K562 (cell line): ENCODE measurements around the gene MKNK1. TPM values are rescaled to one million over a fixed set of nuclear protein-coding genes. Genes with fewer than 3 reads are reported as not detected.

Source experiments
- ATAC-seq: fragments of 200-7000 bp; cut with Tn5 transposase; 3 replicates; pipeline ENCODE4 v1.9.1; 2020; ENCODE audit warnings: moderate library complexity
- BruUV-seq: library from RNA; stranded (reverse); fragments of 400-500 nt; replicated peaks from 2 replicates; lab custom pipeline; 2021; lab: Mats Ljungman, UMichigan
- CTCF ChIA-PET: fragments of 300-600 bp; formaldehyde crosslinking; extraction: SDS; loops from one replicate; lab custom pipeline; 2021; ENCODE audit warnings: low intra/inter-chr PET ratio; lab: Yijun Ruan, JAX
- POLR2A ChIA-PET: fragments of 300-600, 350-650 bp; sonication (Branson Sonifier 250); formaldehyde crosslinking; extraction: SDS; loops from one replicate; lab custom pipeline; 2021; ENCODE audit warnings: antibody characterized with exemption, inconsistent platforms; lab: Yijun Ruan, JAX
- DNase-seq, 4 experiments: peaks; one replicate each; pipeline versions ENCODE4 v3.0.0 to v3.0.0-alpha.2; 2011 to 2018; ENCODE audit warnings: low spot score in 3 of 4, mixed read lengths in 3 of 4; ENCODE audit errors: extremely low read depth in 1 of 4
- FAIRE-seq: peaks from 2 replicates; lab custom pipeline; 2011; peaks lifted over from hg19 to GRCh38; lab: Jason Lieb, UNC
- H2AFZ ChIP-seq: 2 replicates; pipeline ENCODE4 v1.6.0; 2011; ENCODE audit warnings: low read depth, low read length, control low read depth, inconsistent platforms
- H3K27ac ChIP-seq: fragments of 200-600 bp; 3 replicates; pipeline ENCODE4 v1.8.0; 2011; ENCODE audit warnings: low read depth, mild to moderate bottlenecking, control low read depth, inconsistent platforms, low read length, moderate library complexity, mixed read lengths; ENCODE audit errors: extremely low read depth
- H3K27me3 ChIP-seq, 2 experiments: fragments of 300-600 bp in 1 of 2; 2 replicates in 1 of 2; 3 replicates in 1 of 2; pipeline versions ENCODE4 v1.6.0 to v1.8.0; 2011; ENCODE audit warnings: inconsistent platforms in 2 of 2, low read length in 2 of 2, mild to moderate bottlenecking in 1 of 2, mixed read lengths in 1 of 2, moderate library complexity in 1 of 2; ENCODE audit not compliant: control insufficient read depth in 2 of 2, insufficient read depth in 2 of 2
- H3K36me3 ChIP-seq: fragments of 300-600 bp; 3 replicates; pipeline ENCODE4 v1.8.0; 2011; ENCODE audit warnings: mild to moderate bottlenecking, low read length, inconsistent platforms; ENCODE audit not compliant: control insufficient read depth, insufficient read depth
- H3K4me1 ChIP-seq, 2 experiments: fragments of 200-600 bp in 1 of 2; replicated peaks in 1 of 2; 2 replicates in 1 of 2; 3 replicates in 1 of 2; pipeline versions ENCODE4 v1.5.1 to v1.8.0; 2011; ENCODE audit warnings: inconsistent platforms in 2 of 2, low read length in 2 of 2, mild to moderate bottlenecking in 1 of 2, mixed read lengths in 1 of 2, moderate library complexity in 1 of 2; ENCODE audit not compliant: control insufficient read depth in 2 of 2, insufficient read depth in 2 of 2
- H3K4me2 ChIP-seq: 2 replicates; pipeline ENCODE4 v1.6.1; 2011; ENCODE audit warnings: low read length, control low read depth, inconsistent platforms, mixed read lengths; ENCODE audit not compliant: insufficient read depth
- H3K4me3 ChIP-seq: fragments of 200-600 bp; sonication (generic), shearing (Covaris generic); 2 replicates; pipeline ENCODE4 v1.5.1; 2016; ENCODE audit warnings: control low read depth, inconsistent platforms
- H3K79me2 ChIP-seq: fragments of 200-600 bp; 3 replicates; pipeline ENCODE4 v1.8.0; 2011; ENCODE audit warnings: low read length, inconsistent platforms; ENCODE audit not compliant: control insufficient read depth, insufficient read depth
- H3K9ac ChIP-seq, 2 experiments: 2 replicates each; pipeline versions ENCODE4 v1.6.0 to v1.6.1; 2011; ENCODE audit warnings: low read depth in 2 of 2, low read length in 2 of 2, control low read depth in 1 of 2, inconsistent platforms in 1 of 2, mild to moderate bottlenecking in 1 of 2, mixed read lengths in 1 of 2; ENCODE audit not compliant: insufficient read depth in 1 of 2
- H3K9me1 ChIP-seq: one replicate; pipeline ENCODE4 v1.6.0; 2011; ENCODE audit warnings: inconsistent platforms, mild to moderate bottlenecking, low read length, moderate library complexity; ENCODE audit not compliant: control insufficient read depth, insufficient read depth
- H3K9me3 ChIP-seq: replicated peaks from 2 replicates; pipeline ENCODE4 v1.5.1; 2011; ENCODE audit warnings: low read depth, low read length, inconsistent platforms; ENCODE audit not compliant: control insufficient read depth, insufficient read depth
- H4K20me1 ChIP-seq: replicated peaks from 2 replicates; pipeline ENCODE4 v1.6.1; 2011; ENCODE audit warnings: low read length, inconsistent platforms, mixed read lengths; ENCODE audit not compliant: control insufficient read depth, insufficient read depth
- HNRNPH1 ChIP-seq: fragments of 200-400 bp; formaldehyde crosslinking; optimal IDR thresholded peaks from 2 replicates; pipeline ENCODE3; 2017; ENCODE audit warnings: low read depth, mild to moderate bottlenecking, low read length, moderate library complexity
- MECOM ChIP-seq: fragments of 250-450 bp; sonication (Bioruptor Pico); IDR thresholded peaks from 2 replicates; pipeline ENCODE4 v1.8.0; 2022; ENCODE audit warnings: inconsistent platforms
- NFE2 ChIP-seq: IDR thresholded peaks from 2 replicates; pipeline ENCODE4 v1.6.1; 2014; ENCODE audit warnings: antibody characterized with exemption, low read depth
- NFXL1 ChIP-seq: fragments of 450-650 bp; formaldehyde crosslinking; IDR thresholded peaks from 2 replicates; pipeline ENCODE4 v1.4.0; 2021; ENCODE audit warnings: mild to moderate bottlenecking
- SETDB1 ChIP-seq: IDR thresholded peaks from one replicate; pipeline ENCODE4 v1.6.1; 2012; ENCODE audit warnings: low read length, control low read depth, inconsistent platforms
- TGIF2 ChIP-seq: sonication (generic); formaldehyde crosslinking; IDR thresholded peaks from 2 replicates; pipeline ENCODE4 v1.8.1; 2022; ENCODE audit warnings: mild to moderate bottlenecking, missing genetic modification reagents, moderate library complexity
- WGBS: fragments of 100-300 bp; shearing (Covaris generic); methylation state at CpG from one replicate; pipeline ENCODE4 v1.1.6; 2016; ENCODE audit warnings: low coverage, mixed read lengths; ENCODE audit not compliant: insufficient coverage; ENCODE audit errors: missing lambda C conversion rate; 5-methylcytosine and 5-hydroxymethylcytosine counted together
- in situ Hi-C: fragments of 300-500 bp; cut with MboI; formaldehyde crosslinking; loops from 4 replicates; pipeline ENCODE4 v1.15.0; 2018; ENCODE audit warnings: inconsistent platforms, mixed read lengths
- intact Hi-C: fragments of 100-400 bp; cut with micrococcal nuclease; formaldehyde crosslinking; loops from 2 replicates; pipeline ENCODE4 v1.14.2; 2022
- polyA plus RNA-seq, 8 experiments: library from polyadenylated mRNA; depleted of rRNA in 4 of 8; stranded (reverse) in 5 of 8; unstranded in 3 of 8; fragments of >200 nt; fragmentation: Nextera tagmentation in 2 of 8; fragmentation: Illumina TruSeq in 1 of 8; extraction: Ambion mirVana in 2 of 8; extraction: Trizol in 1 of 8; gene quantifications; 2 replicates each; pipeline versions ENCODE4 v1.2.1 to v1.2.3, GENCODE V29; 2011 to 2014; ENCODE audit warnings: inconsistent platforms in 1 of 8, missing spikeins in 1 of 8
- total RNA-seq, 7 experiments: library from RNA; depleted of rRNA in 6 of 7; stranded (reverse); fragments of >200 nt in 6 of 7; fragmentation: Illumina TruSeq in 2 of 7; extraction: Trizol in 2 of 7; gene quantifications; 2 replicates each; pipeline versions ENCODE4 v1.2.1 to v1.2.3, GENCODE V29; 2011 to 2021; ENCODE audit warnings: low replicate concordance in 1 of 7

The MKNK1 gene
- total and polyA plus RNA-seq, 9 of the 15 experiments (the other 6 are each of a cell fraction or from before 2014, with no cell fraction given): 27.7 to 51.3 (median 43.7) TPM

GRCh38 chr1:46611691-46612221, 7.7 kb upstream of the MKNK1 start:
- in situ Hi-C loops: no loop called here
- 55% methylated on average over 7 of the region's 7 CpGs for WGBS
- no TSS peak for BruUV-seq
- H3K9me1 ChIP-seq: peaks cover 3% of the 10 kb centered on the region
- FAIRE-seq: no peak
- no peak overlapping the region for H3K4me3 ChIP-seq
- ChIA-PET POLR2A (no interaction called here), CTCF (no interaction called here)
- H3K9ac ChIP-seq: peak overlapping the region in 1 of 2 experiments; percentile 67; a peak in 2 of 4 replicates
- H2AFZ ChIP-seq: no peak overlapping the region
- H3K79me2 ChIP-seq: peaks cover 4% of the 10 kb centered on the region; the same call in 2 of the 3 replicates
- H3K9me3 ChIP-seq: no peaks in the 10 kb centered on the region
- H3K27ac ChIP-seq: no peak overlapping the region
- TF ChIP-seq NFE2 (0 out of 2 replicates have a peak, but pooled peaks have one; percentile 30), NFXL1 (CRISPR knock-in tag) (no peak), SETDB1 (no peak), HNRNPH1 (no peak), MECOM (CRISPR knock-in tag) (no peak), TGIF2 (CRISPR knock-in tag) (no peak)
- ATAC-seq: no peak
- peaks cover 3% of the 10 kb centered on the region for H4K20me1 ChIP-seq
- no peak overlapping the region for H3K4me2 ChIP-seq
- peaks cover 4% of the 10 kb centered on the region; the same call in 1 of the 3 replicates for H3K36me3 ChIP-seq
- peaks cover 11 to 36% of the 10 kb centered on the region in 2 experiments for H3K4me1 ChIP-seq
- H3K27me3 ChIP-seq: no peaks in the 10 kb centered on the region
- intact Hi-C loops: no loop called here
- DNase-seq: no peak
